HG02798 (cell line): ENCODE results near the gene CACNA1G.

Experiments
- ATAC-seq: cut with Tn5 transposase; IDR thresholded peaks from one replicate; pipeline ENCODE4 v1.9.1; 2021; ENCODE audit warnings: mild to moderate bottlenecking; ENCODE audit not compliant: unreplicated experiment, poor library complexity

CACNA1G gene

GRCh38 chr17:50546701-50547034, 13.8 kb upstream of the CACNA1G start:
- ATAC-seq: no peak

GRCh38 chr17:50547035-50547735, 13.3 kb upstream of the CACNA1G start, which contains the start of gene SPATA20:
Gene SPATA20 (plus strand): TSS chr17:50547174. CDS start chr17:50547209, 35 bp downstream.
- peak; percentile 70 for ATAC-seq

- no peak for ATAC-seq
These were observed 12.8 kb upstream of the CACNA1G start for GRCh38 chr17:50547736-50548083.

GRCh38 chr17:50548831-50549230, 11.7 kb upstream of the CACNA1G start:
- no peak for ATAC-seq

- no peak for ATAC-seq
These were observed 11.1 kb upstream of the CACNA1G start for GRCh38 chr17:50549256-50549941.

GRCh38 chr17:50549969-50550368, 10.5 kb upstream of the CACNA1G start:
- ATAC-seq: no peak

- ATAC-seq: no peak
These were observed 9.7 kb upstream of the CACNA1G start for GRCh38 chr17:50550661-50551432.

GRCh38 chr17:50551433-50551815, 9.1 kb upstream of the CACNA1G start:
- no peak for ATAC-seq

GRCh38 chr17:50551884-50552283, 8.6 kb upstream of the CACNA1G start:
- ATAC-seq: no peak

- ATAC-seq: no peak
These were observed 6.3 kb upstream of the CACNA1G start for GRCh38 chr17:50554201-50554600.

- ATAC-seq: no peak
These were observed 3.7 kb upstream of the CACNA1G start for GRCh38 chr17:50556803-50557202.

- ATAC-seq: no peak
These were observed 2.9 kb upstream of the CACNA1G start for GRCh38 chr17:50557630-50558029.

GRCh38 chr17:50558091-50558490, 2.4 kb upstream of the CACNA1G start:
- no peak for ATAC-seq

GRCh38 chr17:50558581-50558940, 2.0 kb upstream of the CACNA1G start:
- no peak for ATAC-seq

- ATAC-seq: no peak
These were observed 1.4 kb upstream of the CACNA1G start for GRCh38 chr17:50558941-50559614.

- ATAC-seq: peak; percentile 7
These were observed 786 bp upstream of the CACNA1G start for GRCh38 chr17:50559674-50560184.

- no peak for ATAC-seq
These were observed 623 bp downstream of the CACNA1G start for GRCh38 chr17:50560931-50561745.

- ATAC-seq: no peak
These were observed 1.2 kb downstream of the CACNA1G start for GRCh38 chr17:50561746-50562141.

- ATAC-seq: no peak
These were observed 2.0 kb downstream of the CACNA1G start for GRCh38 chr17:50562242-50563091.
